ENCODE results near the gene HSDL1.

DNA sequence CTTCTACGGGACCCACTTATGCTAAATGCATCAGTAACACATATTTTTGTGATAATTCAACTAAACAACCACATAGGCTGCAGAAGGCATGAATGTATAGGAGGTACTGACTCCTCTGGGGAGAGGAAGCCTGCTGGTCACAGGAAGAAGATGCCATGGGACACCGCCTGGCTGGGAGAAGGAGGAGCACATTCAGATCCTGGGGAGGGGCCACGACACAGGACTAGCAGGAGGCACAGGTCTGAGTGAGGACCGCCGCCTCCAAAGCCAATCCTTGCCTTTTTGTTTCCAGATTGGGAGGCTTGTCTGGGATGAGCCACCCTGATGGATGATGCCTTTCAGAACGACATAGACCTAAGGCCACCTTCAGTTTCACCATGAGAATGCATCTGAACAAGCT is 62.9 kb downstream of the HSDL1 start:
- TF ChIP-seq, protein P1, sequence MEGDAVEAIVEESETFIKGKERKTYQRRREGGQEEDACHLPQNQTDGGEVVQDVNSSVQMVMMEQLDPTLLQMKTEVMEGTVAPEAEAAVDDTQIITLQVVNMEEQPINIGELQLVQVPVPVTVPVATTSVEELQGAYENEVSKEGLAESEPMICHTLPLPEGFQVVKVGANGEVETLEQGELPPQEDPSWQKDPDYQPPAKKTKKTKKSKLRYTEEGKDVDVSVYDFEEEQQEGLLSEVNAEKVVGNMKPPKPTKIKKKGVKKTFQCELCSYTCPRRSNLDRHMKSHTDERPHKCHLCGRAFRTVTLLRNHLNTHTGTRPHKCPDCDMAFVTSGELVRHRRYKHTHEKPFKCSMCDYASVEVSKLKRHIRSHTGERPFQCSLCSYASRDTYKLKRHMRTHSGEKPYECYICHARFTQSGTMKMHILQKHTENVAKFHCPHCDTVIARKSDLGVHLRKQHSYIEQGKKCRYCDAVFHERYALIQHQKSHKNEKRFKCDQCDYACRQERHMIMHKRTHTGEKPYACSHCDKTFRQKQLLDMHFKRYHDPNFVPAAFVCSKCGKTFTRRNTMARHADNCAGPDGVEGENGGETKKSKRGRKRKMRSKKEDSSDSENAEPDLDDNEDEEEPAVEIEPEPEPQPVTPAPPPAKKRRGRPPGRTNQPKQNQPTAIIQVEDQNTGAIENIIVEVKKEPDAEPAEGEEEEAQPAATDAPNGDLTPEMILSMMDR (IDR thresholded peaks at IDR 0.05) = no peak
- no peak for TF ChIP-seq POLR2A (IDR thresholded peaks at IDR 0.05)
- TF ChIP-seq POLR2AphosphoS5 (IDR thresholded peaks at IDR 0.05) = no peak
